Skeletal muscle tissue (tissue), 4 donors: Measurements from ENCODE around the gene PHTF2. TPM values are rescaled to one million over a fixed set of nuclear protein-coding genes. Genes with fewer than 3 reads are reported as not detected.

Experiments
- H3K27ac ChIP-seq: one replicate; pipeline ENCODE4 v1.7.0; 2013; ENCODE audit warnings: mild to moderate bottlenecking, low read depth, low read length, inconsistent platforms
- H3K27me3 ChIP-seq, 3 donors: one replicate each; pipeline ENCODE4 v1.7.0; 2013; ENCODE audit warnings: low read length in 3 of 3; ENCODE audit not compliant: control insufficient read depth in 3 of 3, insufficient read depth in 3 of 3
- H3K36me3 ChIP-seq, 3 donors: one replicate each; pipeline ENCODE4 v1.7.0; 2013; ENCODE audit warnings: low read length in 3 of 3; ENCODE audit not compliant: control insufficient read depth in 3 of 3, insufficient read depth in 3 of 3
- H3K4me1 ChIP-seq, 3 donors: one replicate each; pipeline ENCODE4 v1.7.0; 2013; ENCODE audit warnings: low read length in 3 of 3, mild to moderate bottlenecking in 3 of 3; ENCODE audit not compliant: control insufficient read depth in 3 of 3, insufficient read depth in 3 of 3
- H3K4me3 ChIP-seq, 3 donors: one replicate each; pipeline ENCODE4 v1.7.0; 2013; ENCODE audit warnings: low read length in 3 of 3
- H3K9ac ChIP-seq, 3 donors: one replicate each; pipeline ENCODE4 v1.7.0; 2013; ENCODE audit warnings: low read length in 3 of 3, mild to moderate bottlenecking in 3 of 3, moderate library complexity in 2 of 3, low read depth in 1 of 3
- H3K9me3 ChIP-seq, 3 donors: one replicate each; pipeline ENCODE4 v1.7.0; 2013; ENCODE audit warnings: low read length in 3 of 3; ENCODE audit not compliant: control insufficient read depth in 3 of 3
- total RNA-seq: library from RNA; depleted of rRNA; stranded (reverse); fragments of >200 nt; gene quantifications from one replicate; pipeline ENCODE4 v1.2.3, GENCODE V29; 2014
- donor health status: Osteomylitis.

The PHTF2 gene
- total RNA-seq, 1 donor from 2014 or later, result 14.6 TPM

DNA sequence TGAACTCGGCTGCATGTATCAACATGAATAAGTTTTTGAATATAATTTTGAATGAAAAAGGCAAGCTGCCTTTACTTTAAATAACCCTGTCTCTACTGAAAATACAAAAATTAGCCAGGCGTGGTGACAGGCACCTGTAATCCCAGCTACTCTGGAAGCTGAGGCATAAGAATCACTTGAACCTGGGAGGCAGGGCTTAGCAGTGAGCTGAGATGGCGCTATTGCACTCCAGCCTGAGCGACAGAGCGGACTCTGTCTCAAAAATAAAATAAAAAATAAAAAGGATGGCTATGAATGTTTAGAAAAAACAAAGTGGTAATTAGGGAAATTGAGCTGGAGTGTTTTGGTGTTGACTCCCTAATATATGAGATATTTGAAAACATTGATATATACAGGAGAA is 133.3 kb downstream of the PHTF2 start:
- Histone ChIP-seq H3K27me3 (no peaks in the 10 kb centered on the region), H3K9me3 (no peaks in the 10 kb centered on the region), H3K4me3 (no peak overlapping the region), H3K9ac (no peak overlapping the region), H3K27ac (no peak overlapping the region), H3K36me3 (peaks cover 2 to 18% (median 4%) of the 10 kb centered on the region in 3 donors), H3K4me1 (no peaks in the 10 kb centered on the region)

- H3K9ac ChIP-seq, result no peak overlapping the region
- no peaks in the 10 kb centered on the region for H3K27me3 ChIP-seq
- H3K27ac ChIP-seq, result no peak overlapping the region
- H3K4me3 ChIP-seq, result no peak overlapping the region
- H3K4me1 ChIP-seq, result no peaks in the 10 kb centered on the region
- no peaks in the 10 kb centered on the region for H3K9me3 ChIP-seq
- peaks cover 1 to 13% (median 4%) of the 10 kb centered on the region in 3 donors for H3K36me3 ChIP-seq
Observed at GRCh38 chr7:77933394-77933793, 134.8 kb downstream of the PHTF2 start.

DNA sequence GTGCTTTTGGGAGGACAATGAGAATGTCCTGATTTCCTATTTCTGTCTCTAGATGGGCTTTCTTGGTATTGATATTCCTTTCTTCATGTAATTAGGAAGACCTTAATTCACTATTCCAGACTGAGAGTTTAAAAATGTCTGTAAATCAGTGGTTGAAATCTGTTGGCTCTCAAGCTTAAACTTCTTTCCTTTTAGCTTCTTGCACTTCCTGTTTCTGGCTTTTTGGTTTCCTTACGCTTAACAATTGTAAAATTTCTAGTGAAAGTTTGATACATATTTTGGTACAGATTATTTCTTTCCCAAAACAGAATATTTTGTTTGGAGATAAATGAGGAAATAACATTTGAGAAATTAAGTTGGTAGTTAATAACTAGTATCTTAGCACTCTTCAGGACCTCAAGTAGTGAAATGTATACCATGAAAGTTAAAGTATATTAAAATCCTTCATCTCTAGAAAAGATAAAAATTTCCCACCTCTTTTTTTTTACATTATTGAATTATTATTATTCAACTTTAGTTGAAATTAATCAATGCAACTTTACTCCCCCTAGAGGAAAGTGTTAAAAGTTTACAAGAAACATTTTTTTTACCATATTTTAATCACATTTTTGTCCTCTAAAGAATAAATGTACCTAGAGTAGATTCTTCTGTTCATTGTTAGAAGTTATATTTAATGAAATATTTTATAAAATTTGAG is 137.2 kb downstream of the PHTF2 start:
- Histone ChIP-seq H3K36me3 (peaks cover 0 to 2% (median 0%) of the 10 kb centered on the region in 3 donors), H3K4me3 (no peak overlapping the region), H3K27me3 (no peaks in the 10 kb centered on the region), H3K9ac (no peak overlapping the region), H3K9me3 (no peaks in the 10 kb centered on the region), H3K4me1 (no peaks in the 10 kb centered on the region), H3K27ac (no peak overlapping the region)

- no peak overlapping the region for H3K4me3 ChIP-seq
- H3K27me3 ChIP-seq, result no peaks in the 10 kb centered on the region
- H3K36me3 ChIP-seq, result peaks cover 0 to 18% (median 11%) of the 10 kb centered on the region in 3 donors
Observed at GRCh38 chr7:77940647-77941046, 142.1 kb downstream of the PHTF2 start.

DNA sequence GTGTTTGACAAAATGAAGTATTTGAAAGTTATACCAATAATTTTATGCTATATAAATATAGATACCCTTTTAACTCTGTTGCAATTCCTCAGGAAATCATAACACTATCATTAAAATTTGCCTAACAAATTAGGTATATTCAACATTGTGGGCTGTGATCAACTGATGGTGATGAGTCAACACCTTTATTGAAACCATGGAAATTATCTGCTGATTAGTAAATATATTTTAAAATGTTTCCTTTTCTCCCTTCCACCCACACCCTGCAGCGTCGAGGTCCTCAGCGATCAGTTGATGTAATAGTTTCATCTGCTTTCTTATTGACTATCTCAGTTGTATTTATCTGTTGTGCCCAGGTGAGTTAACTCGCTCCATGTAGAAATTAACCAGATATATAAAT is 143.9 kb downstream of the PHTF2 start:
- Histone ChIP-seq H3K9me3 (no peaks in the 10 kb centered on the region), H3K4me3 (no peak overlapping the region), H3K27ac (no peak overlapping the region), H3K36me3 (peaks cover 0 to 18% (median 11%) of the 10 kb centered on the region in 3 donors), H3K9ac (no peak overlapping the region), H3K27me3 (no peaks in the 10 kb centered on the region), H3K4me1 (no peaks in the 10 kb centered on the region)

More at GRCh38 chr7:77940647-77941046, 142.1 kb downstream of the PHTF2 start:
- Histone ChIP-seq H3K27ac (no peak overlapping the region), H3K4me1 (no peaks in the 10 kb centered on the region), H3K9ac (no peak overlapping the region), H3K9me3 (no peaks in the 10 kb centered on the region)

DNA sequence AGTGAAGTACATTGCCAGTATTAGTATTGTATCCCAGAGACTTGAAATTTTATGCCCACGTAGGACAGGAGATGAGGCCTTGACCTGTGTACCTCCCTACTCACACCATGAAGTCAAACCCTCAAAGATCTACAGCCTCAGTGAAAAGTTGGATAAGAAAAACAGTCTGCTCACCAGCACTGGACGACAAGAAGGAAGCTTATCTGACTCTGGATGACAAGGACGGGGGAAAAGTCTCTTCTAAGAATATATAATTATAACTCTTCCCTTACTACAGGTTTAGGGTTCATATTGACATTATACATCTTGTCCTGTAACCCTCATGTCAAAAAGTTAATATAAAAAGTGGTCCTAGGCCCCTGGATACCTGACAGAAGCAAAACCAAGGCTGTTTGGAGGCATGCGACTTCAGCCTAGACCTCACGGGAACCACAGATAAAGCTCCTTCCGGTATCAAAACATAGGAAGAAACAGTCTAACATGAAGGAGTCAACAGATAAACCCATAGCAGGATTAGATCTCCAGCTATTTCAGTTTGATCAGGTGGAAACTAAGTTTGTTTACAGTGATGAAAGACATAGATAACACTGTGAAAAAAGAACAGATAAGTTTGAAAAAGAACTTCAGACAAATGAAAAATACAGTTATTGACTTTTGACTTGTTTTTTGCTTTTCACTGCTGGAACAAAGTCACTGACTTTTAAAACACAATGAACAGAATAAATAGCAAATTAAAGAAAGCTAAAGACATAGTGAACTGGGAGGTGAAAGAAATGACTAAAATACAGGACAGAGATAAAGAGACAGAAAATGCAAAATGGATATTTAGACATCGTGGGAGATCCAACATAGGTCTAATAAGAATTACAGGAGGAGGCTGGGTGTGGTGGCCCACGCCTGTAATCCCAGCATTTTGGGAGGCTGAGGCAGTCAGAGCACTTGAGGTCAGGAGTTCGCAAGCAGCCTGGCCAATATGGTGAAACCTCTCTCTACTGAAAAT is 145.9 kb downstream of the PHTF2 start:
- Histone ChIP-seq H3K9ac (no peak overlapping the region), H3K9me3 (no peaks in the 10 kb centered on the region), H3K27me3 (no peaks in the 10 kb centered on the region), H3K36me3 (peaks cover 0 to 18% (median 11%) of the 10 kb centered on the region in 3 donors), H3K4me1 (no peaks in the 10 kb centered on the region), H3K27ac (no peak overlapping the region), H3K4me3 (no peak overlapping the region)

GRCh38 chr7:77950548-77950947 is 152.0 kb downstream of the PHTF2 start:
- no peaks in the 10 kb centered on the region for H3K9me3 ChIP-seq
- H3K27me3 ChIP-seq, result no peaks in the 10 kb centered on the region
- H3K36me3 ChIP-seq, result peaks cover 3 to 14% (median 4%) of the 10 kb centered on the region in 3 donors
- no peak overlapping the region for H3K27ac ChIP-seq
- no peak overlapping the region for H3K9ac ChIP-seq
- no peak overlapping the region for H3K4me3 ChIP-seq
- no peaks in the 10 kb centered on the region for H3K4me1 ChIP-seq

GRCh38 chr7:77954773-77955555 is 156.4 kb downstream of the PHTF2 start:
- H3K27me3 ChIP-seq, result no peaks in the 10 kb centered on the region
- no peak overlapping the region for H3K9ac ChIP-seq
- no peaks in the 10 kb centered on the region for H3K9me3 ChIP-seq
- no peaks in the 10 kb centered on the region for H3K4me1 ChIP-seq
- no peak overlapping the region for H3K4me3 ChIP-seq
- H3K27ac ChIP-seq, result no peak overlapping the region
- H3K36me3 ChIP-seq, result peaks cover 3 to 14% (median 4%) of the 10 kb centered on the region in 3 donors

- H3K9ac ChIP-seq, result no peak overlapping the region
- H3K27ac ChIP-seq, result no peak overlapping the region
- H3K36me3 ChIP-seq, result peaks cover 3 to 6% (median 4%) of the 10 kb centered on the region in 3 donors
- no peaks in the 10 kb centered on the region for H3K4me1 ChIP-seq
- no peak overlapping the region for H3K4me3 ChIP-seq
- H3K9me3 ChIP-seq, result no peaks in the 10 kb centered on the region
- no peaks in the 10 kb centered on the region for H3K27me3 ChIP-seq
Observed at GRCh38 chr7:77958436-77958835, 159.9 kb downstream of the PHTF2 start.
